GM10266 (cell line): ENCODE measurements around the gene ABCF3.

Experiments used
- DNase-seq: peaks from one replicate; pipeline ENCODE4 v3.0.0; 2012; ENCODE audit errors: extremely low spot score
- TF ChIP-seq, protein P1 (sequence below): IDR thresholded peaks from 2 replicates; pipeline ENCODE4 v1.5.1; 2012; ENCODE audit warnings: mild to moderate bottlenecking, low read depth; ENCODE audit not compliant: control insufficient read depth, insufficient read depth; ENCODE audit errors: missing control alignments

Gene ABCF3

DNA sequence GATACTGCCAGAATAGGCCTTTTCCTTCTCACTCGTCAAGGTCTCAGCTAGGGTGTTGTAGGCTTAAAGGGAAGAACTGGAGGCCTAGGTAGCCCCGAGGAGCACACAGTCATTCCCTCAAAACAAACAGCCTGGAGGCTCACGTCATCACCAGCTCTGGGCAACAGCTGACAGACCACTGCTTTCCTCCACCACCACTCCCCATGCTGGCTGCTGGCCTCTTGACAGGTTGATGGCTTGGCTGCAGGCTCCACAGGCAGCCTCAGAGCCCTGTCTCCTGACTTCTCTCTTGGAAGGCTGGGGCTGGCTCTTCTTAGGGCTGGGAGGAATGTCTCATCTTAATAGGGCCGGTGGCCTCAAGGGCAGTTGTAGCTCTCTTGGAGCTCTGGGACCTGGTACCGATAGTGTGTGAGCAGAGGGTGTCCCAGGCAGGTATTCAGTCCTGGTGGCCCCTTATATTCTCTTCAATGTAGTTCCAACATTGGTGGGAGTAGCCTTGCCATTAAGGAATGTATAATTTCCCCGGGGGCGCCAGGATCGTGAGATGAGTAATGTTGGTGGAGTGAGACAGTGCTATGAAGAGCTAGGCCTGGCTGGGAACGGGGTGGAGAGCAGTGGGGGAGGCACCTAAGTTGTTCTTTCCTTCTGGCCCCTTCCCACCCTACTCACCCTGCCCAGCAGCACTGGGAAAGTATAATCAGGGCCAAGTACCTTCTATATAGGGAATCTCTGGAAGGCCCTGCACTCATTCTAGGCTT is 17.5 kb upstream of the ABCF3 start:
- DNase-seq, result no peak
- TF ChIP-seq, protein P1, sequence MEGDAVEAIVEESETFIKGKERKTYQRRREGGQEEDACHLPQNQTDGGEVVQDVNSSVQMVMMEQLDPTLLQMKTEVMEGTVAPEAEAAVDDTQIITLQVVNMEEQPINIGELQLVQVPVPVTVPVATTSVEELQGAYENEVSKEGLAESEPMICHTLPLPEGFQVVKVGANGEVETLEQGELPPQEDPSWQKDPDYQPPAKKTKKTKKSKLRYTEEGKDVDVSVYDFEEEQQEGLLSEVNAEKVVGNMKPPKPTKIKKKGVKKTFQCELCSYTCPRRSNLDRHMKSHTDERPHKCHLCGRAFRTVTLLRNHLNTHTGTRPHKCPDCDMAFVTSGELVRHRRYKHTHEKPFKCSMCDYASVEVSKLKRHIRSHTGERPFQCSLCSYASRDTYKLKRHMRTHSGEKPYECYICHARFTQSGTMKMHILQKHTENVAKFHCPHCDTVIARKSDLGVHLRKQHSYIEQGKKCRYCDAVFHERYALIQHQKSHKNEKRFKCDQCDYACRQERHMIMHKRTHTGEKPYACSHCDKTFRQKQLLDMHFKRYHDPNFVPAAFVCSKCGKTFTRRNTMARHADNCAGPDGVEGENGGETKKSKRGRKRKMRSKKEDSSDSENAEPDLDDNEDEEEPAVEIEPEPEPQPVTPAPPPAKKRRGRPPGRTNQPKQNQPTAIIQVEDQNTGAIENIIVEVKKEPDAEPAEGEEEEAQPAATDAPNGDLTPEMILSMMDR, result no peak

DNA sequence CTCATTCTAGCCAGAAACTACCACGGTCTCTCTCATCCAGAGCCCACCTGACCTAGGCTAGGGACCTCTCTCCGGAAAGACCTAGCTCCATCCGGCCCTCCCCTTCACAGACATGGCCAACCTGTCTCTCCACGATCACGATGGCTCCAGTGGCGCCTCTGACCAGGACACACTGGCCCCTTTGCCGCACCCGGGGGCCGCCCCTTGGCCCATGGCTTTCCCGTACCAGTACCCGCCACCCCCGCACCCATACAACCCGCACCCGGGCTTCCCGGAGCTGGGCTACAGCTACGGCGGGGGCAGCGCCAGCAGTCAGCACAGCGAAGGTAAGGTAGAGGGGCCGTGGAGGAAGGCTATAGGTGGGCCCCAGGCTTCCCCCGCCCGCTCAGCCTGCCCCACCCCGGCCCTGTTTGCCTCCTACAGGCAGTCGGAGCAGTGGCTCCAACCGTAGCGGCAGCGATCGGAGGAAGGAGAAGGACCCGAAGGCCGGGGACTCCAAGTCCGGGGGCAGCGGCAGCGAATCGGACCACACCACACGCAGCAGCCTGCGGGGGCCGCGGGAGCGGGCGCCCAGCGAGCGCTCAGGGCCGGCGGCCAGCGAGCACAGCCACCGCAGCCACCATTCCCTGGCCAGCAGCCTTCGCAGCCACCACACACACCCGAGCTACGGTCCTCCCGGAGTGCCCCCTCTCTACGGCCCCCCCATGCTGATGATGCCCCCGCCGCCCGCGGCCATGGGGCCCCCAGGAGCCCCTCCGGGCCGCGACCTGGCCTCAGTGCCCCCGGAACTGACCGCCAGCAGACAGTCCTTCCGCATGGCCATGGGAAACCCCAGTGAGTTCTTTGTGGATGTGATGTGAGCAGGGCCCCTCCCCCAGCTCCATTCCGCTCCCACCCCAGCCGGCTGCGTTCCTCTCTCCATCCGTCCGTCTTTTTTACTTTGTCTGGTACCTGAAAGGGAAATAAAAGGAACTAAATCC is 15.8 kb upstream of the ABCF3 start:
- TF ChIP-seq, protein P1, result no peak

DNA sequence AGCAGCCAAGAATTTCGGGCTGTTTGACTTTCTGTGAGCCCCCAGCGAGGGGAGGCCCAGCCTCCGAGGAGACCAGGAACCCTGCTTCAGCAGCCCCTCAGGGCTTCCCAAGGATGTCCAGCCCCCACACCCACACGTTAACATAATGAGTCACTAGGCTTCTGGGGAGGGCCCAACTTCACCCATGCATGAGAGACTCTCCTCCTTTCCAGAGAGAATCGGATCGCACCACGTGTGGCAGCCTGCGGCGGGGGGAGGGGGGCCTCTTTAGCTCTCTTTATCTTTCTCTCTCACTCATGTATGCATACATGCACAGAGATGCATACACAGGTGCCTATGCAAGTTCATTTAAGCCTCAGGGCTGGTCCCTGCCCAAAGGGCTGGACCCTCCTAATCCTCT is 14.4 kb upstream of the ABCF3 start:
- TF ChIP-seq, protein P1, result no peak
- peak; percentile 76 for DNase-seq

More for the DNA sequence above, 15.8 kb upstream of the ABCF3 start:
- DNase-seq, result no peak

DNA sequence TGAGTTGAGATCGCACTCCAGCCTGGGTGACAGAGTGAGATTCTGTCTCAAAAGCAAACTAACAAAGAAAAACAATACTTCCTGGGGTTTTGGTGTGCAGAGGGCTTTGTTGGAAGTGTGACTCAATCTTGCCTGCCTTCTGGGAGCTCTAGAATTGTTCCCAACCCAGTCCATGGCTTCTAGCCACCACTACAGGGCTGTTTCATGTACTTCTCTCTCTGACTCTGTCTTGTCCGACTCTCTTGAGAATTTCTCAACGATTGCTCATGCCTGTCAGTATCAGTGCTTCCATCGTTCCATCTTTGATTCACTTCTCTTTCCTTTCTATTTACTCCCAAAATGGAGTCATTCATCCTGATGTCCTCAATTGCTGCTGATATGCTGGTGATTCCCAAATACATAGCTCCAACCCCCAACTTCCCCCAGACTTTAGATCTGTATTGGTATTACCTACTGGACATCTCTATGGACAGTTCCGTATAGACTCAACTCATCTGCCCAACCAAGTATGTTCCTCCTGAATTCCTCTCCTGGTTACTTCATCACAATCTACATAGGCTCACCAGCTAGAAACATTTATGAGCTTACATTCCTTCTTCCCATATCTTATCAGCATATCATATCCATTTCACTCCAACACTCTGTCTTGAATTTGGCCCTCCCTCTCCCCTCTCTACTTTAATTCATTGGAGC is 13.2 kb upstream of the ABCF3 start:
- no peak for DNase-seq
- TF ChIP-seq, protein P1, result no peak

DNA sequence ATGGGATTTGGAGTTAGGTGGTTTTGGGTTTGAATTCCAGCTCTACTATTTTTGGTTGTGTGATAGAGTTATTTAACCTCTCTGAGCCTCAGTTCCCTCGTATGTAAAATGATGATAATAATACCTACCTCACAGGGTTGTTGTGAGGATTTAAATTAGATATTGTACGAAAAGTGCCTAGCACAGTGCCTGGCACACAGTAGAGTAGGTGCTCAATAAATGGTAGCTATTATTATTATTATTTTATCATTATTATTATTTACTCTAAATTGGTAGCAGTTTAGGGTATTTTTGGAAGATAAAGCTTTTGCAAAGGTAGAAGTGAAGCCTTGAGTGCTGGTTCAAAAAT is 12.7 kb upstream of the ABCF3 start:
- TF ChIP-seq, protein P1, result no peak
- DNase-seq, result no peak

DNA sequence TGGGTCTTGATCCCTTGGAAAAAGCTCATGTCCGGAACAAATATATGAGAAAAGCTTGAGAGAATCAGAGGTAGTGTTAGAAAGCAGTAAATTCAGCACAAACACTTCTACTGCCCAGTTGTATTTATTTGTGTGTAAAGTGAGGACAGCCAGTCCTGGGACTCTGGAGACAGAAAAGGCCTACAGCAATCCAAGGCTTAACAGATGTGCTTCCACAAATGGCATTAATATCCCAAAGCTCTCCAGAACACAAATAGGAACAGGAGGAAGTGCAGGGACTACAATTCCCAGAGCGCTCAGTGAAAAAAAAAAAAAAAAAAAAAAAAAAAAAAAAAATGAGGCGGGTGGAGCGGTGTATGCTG is 11.7 kb upstream of the ABCF3 start:
- TF ChIP-seq, protein P1, result no peak
- DNase-seq, result no peak
